ENCODE data around the gene ARHGEF28.

DNA sequence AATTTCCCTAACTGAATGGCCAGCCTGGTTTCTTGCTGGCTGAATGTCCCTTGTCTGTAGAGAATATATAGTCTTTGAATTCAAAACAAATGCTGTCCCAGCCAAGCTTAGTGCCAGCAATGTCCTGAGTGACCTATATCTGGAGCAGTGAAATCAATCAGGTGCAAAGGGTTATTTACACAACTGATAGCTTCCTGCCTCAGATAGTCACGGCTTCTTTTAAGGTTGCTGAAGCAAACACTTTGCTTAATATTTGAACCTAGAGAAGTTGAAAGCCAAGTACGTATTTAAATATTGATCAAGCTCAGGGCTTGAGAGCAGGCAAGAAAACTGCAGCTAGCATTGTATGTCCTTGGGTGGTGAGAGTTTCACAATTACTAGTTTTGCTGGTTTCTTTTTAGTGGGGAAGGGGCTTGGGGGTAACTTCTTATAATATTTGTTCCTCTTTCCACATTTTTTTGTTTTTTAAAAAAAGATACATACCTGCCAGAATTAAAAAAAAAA is 2.0 kb upstream of the ARHGEF28 start:
- no peak for TF ChIP-seq ZNF274 (IDR thresholded peaks at IDR 0.05; ENCODE audit: low read depth, low read length)
- TF ChIP-seq SUZ12 (IDR thresholded peaks at IDR 0.05; ENCODE audit: extremely low read depth, insufficient read depth, insufficient read length): no peak
